Measurements from ENCODE around the gene POLR3B. TPM values are rescaled to one million over a fixed set of nuclear protein-coding genes. Genes with fewer than 3 reads are reported as not detected.

POLR3B gene
- total and polyA plus RNA-seq, 2 of the 8 experiments (the other 6 are each of a cell fraction or from before 2014, with no cell fraction given) = 5.0 to 13.2 TPM

DNA sequence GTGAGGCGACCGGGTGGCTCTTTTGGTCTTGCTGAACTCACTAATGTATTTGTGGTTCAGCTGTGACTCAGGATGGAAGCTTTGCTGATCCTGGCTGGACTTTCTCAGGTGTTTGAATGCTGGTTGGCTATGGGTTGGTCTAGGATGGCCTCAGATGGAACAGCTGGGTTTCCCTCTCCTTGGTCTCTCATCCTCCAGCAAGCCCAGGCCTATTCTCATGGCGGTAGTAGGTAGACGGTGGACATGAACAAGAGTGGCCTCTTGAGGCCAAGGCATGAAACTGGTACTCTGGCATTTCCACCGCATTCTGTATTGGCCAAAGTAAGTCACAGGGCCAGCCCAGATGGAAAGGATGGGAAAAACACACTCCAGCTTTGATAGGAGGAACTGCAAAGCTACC lies 11.8 kb upstream of the POLR3B start (continued):
- TF ChIP-seq RNF2 (IDR thresholded peaks at IDR 0.05; ENCODE audit: borderline replicate concordance, low read depth, low read length, missing control alignments, poor library complexity, severe bottlenecking) = no peak
- no peak for TF ChIP-seq CEBPB (IDR thresholded peaks at IDR 0.05; ENCODE audit: low read depth, low read length)
- no peak for TF ChIP-seq SP4 (IDR thresholded peaks at IDR 0.05; ENCODE audit: low read length)
- TF ChIP-seq, protein P1, sequence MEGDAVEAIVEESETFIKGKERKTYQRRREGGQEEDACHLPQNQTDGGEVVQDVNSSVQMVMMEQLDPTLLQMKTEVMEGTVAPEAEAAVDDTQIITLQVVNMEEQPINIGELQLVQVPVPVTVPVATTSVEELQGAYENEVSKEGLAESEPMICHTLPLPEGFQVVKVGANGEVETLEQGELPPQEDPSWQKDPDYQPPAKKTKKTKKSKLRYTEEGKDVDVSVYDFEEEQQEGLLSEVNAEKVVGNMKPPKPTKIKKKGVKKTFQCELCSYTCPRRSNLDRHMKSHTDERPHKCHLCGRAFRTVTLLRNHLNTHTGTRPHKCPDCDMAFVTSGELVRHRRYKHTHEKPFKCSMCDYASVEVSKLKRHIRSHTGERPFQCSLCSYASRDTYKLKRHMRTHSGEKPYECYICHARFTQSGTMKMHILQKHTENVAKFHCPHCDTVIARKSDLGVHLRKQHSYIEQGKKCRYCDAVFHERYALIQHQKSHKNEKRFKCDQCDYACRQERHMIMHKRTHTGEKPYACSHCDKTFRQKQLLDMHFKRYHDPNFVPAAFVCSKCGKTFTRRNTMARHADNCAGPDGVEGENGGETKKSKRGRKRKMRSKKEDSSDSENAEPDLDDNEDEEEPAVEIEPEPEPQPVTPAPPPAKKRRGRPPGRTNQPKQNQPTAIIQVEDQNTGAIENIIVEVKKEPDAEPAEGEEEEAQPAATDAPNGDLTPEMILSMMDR (IDR thresholded peaks at IDR 0.05; ENCODE audit: control extremely low read depth in 1 of 3, insufficient read depth in 1 of 3, low read depth in 1 of 3, low read length in 3 of 3) = peak; percentile 57 to 79 (median 57)

Measured in H1 (cell line).